KBM-7 (cell line): Measurements from ENCODE around the gene PFN4.

Experiments used
- DNase-seq: peaks from one replicate; pipeline ENCODE4 v3.0.0-alpha.2; 2015
- in situ Hi-C: fragments of 300-500 bp; cut with MboI; formaldehyde crosslinking; loops from 2 replicates; pipeline ENCODE4 v1.14.3; 2020; ENCODE audit warnings: low sequenced_read_pairs, low pct_unique_long_range_greater_than_20kb, mixed read lengths

The PFN4 gene

DNA sequence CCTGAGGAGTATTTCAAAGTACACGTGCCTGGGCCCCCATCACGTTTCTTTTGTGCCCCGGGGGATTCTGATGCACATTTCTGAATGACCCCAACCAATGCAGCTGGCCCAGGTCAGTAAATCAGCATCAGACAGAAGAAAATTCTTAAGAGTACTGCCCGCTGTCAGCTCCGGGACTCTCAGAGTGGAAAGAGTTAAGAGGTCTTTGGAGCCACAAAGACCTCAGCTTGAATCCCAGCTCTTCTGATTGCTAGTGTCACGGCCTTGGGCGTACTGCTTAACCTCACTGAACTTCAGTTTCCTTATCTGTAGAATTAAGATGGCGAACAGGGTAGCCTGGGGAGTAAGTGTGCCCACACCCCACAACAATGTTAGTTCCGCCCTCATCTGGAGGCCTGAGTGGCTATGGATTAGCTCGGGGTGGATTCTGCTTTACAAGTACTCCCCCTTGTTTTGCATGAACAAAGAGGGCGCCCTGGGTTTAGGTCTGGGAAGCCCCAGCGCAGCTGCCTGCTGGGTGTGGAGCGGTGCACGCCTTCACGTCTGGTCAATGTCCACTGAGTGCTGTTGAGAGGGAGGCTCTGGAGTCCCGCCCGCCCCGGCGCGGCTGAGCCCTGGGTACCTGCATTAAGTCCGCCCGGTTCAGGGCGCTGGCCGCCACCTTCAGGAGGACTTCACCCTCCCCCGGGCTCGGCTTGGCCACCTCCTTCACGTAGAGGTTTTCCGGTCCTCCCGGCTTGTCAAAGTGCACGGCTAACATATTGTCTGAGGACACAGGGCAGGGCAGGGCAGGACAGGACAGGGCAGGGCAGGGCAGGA lies 39.4 kb downstream of the PFN4 start:
- in situ Hi-C loops: no loop called here
- DNase-seq: peak; percentile 95

- in situ Hi-C loops: no loop called here
- DNase-seq: no peak
Measured at GRCh38 chr2:24082787-24083566, 40.2 kb downstream of the PFN4 start.

- no peak for DNase-seq
Measured at GRCh38 chr2:24080701-24081100, 42.4 kb downstream of the PFN4 start.

GRCh38 chr2:24077879-24078278 lies 45.3 kb downstream of the PFN4 start:
- in situ Hi-C loops: no loop called here

More at GRCh38 chr2:24080701-24081100, 42.4 kb downstream of the PFN4 start:
- in situ Hi-C loops: no loop called here

GRCh38 chr2:24077535-24077877 lies 45.6 kb downstream of the PFN4 start:
- DNase-seq: no peak
- in situ Hi-C loops: no loop called here

More at GRCh38 chr2:24077879-24078278, 45.3 kb downstream of the PFN4 start:
- DNase-seq: peak; percentile 18

DNA sequence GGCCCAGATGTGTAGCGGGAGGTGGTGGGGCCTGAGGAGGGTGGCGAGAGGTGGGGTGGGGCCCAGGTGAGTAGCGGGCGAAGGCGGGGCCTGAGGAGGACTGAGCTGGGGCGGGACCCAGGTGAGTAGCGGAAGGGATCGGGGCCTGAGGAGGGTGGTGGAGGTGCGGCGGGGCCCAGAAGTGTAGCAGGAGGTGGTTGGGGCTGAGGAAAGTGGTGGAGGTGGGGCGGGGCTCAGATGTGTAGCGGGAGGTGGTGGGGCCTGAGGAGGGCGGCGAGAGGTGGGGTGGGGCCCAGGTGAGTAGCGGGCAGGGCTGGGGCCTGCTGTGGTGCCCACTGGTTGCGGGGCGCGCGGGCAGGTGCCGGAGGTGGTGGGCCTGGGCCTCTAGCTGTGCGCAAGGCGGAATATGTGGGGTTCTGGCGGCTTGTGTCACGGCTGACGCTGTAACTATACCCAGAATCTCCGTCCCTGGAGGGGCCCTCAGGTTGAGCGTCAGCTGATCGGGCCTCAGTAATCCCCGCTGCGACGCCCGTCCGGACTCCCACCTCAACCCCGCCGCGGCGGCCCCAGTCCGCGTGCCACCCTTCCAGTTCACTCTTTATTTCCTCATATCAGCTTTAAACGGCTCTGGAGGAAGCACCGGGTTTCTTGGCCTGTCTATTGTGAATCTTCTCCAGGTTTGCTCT lies 46.1 kb downstream of the PFN4 start:
- peak; percentile 61 for DNase-seq
- in situ Hi-C loops: no loop called here

DNA sequence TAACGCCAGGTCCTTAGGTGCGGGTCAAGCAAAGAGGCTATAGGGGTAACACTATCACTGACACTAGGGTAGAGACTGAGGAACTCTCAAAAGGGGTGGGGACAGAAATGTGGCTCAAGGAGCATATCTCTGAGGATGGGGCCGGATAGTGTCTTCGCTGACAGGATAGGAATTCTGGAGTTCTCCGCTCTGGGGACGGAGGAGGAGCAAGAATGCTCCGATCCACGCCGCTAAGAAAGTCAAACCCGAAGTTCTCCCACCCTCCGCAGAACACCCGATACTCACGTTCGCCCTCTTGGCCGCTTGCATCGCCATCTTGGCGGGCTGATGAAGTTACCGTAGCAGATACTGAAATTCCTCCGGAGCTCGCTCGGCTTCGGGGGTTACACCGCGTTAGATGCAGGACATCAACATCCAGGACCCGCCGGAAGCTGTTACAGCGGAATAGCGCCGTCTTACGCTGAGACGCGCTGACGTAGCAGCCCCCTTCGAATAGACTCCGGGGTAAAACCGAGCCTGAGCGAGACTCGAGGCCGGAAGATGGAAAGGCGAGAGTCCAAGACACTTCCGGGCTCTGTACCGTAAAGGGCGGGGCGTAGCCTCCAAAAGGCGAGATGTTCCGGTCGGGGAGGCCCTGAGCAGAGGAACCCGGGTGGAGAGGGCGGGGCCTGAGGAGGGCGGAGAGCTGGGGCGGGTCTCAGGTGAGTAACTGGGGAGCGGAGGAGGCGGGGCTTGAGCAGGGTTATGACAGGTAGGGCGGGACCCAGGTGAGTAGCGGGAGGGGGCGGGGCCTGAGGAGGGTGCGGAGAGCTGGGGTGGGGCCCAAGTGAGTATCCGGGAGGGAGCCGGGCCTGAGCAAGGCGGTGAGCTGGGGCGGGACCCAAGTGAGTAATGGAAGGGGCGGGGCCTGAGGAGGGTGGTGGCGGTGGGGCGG lies 47.0 kb downstream of the PFN4 start, which contains the start of gene SF3B6:
Gene SF3B6 (minus strand): TSS at position 412 of the 934 bp plus-strand sequence. CDS start 97 bp downstream, at position 315.
- DNase-seq: peak; percentile 99
- in situ Hi-C loops: no loop called here

GRCh38 chr2:24075259-24075658 lies 47.9 kb downstream of the PFN4 start:
- no peak for DNase-seq
- in situ Hi-C loops: no loop called here

DNA sequence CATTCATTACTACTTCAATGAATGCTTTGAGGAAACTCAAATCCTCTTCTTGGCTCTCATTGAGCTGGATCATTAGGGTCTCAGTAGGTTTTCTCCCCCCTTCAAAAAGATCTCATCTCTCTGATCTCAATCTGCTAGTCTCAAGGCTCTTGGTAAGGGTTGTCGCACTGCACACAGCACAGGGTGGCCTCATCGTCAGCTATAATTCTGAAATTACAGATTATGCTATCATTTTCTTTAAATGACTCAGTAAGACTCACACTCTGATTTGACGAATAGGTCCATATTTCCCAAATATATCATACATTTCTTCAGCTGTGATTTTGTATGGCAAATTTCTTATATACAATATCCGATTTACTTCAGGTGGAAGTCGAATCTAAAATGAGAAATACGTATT lies 49.3 kb downstream of the PFN4 start:
- in situ Hi-C loops: no loop called here
- DNase-seq: no peak

- DNase-seq: no peak
- in situ Hi-C loops: no loop called here
Measured at GRCh38 chr2:24072259-24072658, 50.9 kb downstream of the PFN4 start.

DNA sequence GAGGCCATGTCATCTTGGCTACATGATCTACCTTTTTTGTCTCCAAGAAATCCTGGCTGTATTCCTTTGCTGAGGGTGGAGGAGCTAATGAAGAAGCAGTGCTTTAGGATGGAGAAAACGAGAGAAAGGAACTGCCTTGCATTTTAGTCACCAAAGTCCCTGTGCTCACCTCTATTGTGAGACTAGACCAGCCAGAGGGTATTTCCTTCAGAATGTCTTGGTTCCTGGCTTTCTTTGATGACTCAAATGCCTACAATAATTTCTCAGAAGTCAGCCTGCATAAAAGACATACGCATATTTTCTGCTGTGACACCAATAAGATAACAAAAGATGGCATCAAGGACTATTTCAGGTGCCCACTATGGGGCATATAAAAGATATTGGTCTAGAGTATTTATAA lies 57.8 kb downstream of the PFN4 start:
- no peak for DNase-seq
- in situ Hi-C loops: no loop called here
